Measurements from ENCODE around the gene RIC1. TPM values are rescaled to one million over a fixed set of nuclear protein-coding genes. Genes with fewer than 3 reads are reported as not detected.
"Not testable (repeated sequence)": the region's sequence is repeated elsewhere in the genome, so short reads cannot be mapped to it uniquely, and the experiment has no call there.

The RIC1 gene
- total RNA-seq, 2 donors from 2014 or later = 18.0 to 49.8 TPM

GRCh38 chr9:5715548-5716127 lies 86.7 kb downstream of the RIC1 start:
- no peak for TF ChIP-seq POLR2AphosphoS5 (IDR thresholded peaks at IDR 0.05)
- TF ChIP-seq CTCF (IDR thresholded peaks at IDR 0.05) = no peak
- no peak for TF ChIP-seq POLR2A (IDR thresholded peaks at IDR 0.05)
- 94% methylated on average over 5 of the region's 5 CpGs for WGBS
- Histone ChIP-seq H3K4me1 (replicated peaks) (no peaks in the 10 kb centered on the region), H3K36me3 (no peaks in the 10 kb centered on the region), H3K4me3 (no peak overlapping the region), H3K27ac (no peak overlapping the region), H3K27me3 (replicated peaks; ENCODE audit: insufficient read depth) (no peaks in the 10 kb centered on the region), H3K9me3 (no peaks in the 10 kb centered on the region)
- DNase-seq (ENCODE audit: low spot score) = no peak
- intact Hi-C loops (cut with DNase I) = no loop called here

GRCh38 chr9:5717434-5717833 lies 88.5 kb downstream of the RIC1 start:
- H3K9me3 ChIP-seq; H3K36me3 ChIP-seq; DNase-seq (ENCODE audit: low spot score); intact Hi-C loops (cut with DNase I); H3K27ac ChIP-seq; H3K4me1 ChIP-seq (replicated peaks); H3K4me3 ChIP-seq; H3K27me3 ChIP-seq (replicated peaks; ENCODE audit: insufficient read depth): not testable (repeated sequence)
- 98% methylated on average over 10 of the region's 10 CpGs for WGBS

GRCh38 chr9:5718296-5719032 lies 89.6 kb downstream of the RIC1 start:
- no peak for DNase-seq (ENCODE audit: low spot score)
- Histone ChIP-seq H3K36me3 (no peaks in the 10 kb centered on the region), H3K4me3 (no peak overlapping the region), H3K27me3 (replicated peaks; ENCODE audit: insufficient read depth) (no peaks in the 10 kb centered on the region), H3K27ac (no peak overlapping the region), H3K9me3 (no peaks in the 10 kb centered on the region), H3K4me1 (replicated peaks) (no peaks in the 10 kb centered on the region)
- TF ChIP-seq CTCF (IDR thresholded peaks at IDR 0.05) (no peak), POLR2AphosphoS5 (IDR thresholded peaks at IDR 0.05) (no peak), POLR2A (IDR thresholded peaks at IDR 0.05) (no peak)
- intact Hi-C loops (cut with DNase I) = no loop called here

GRCh38 chr9:5719100-5719926 lies 90.4 kb downstream of the RIC1 start:
- Histone ChIP-seq H3K27me3 (replicated peaks; ENCODE audit: insufficient read depth) (no peaks in the 10 kb centered on the region), H3K9me3 (no peaks in the 10 kb centered on the region), H3K4me3 (no peak overlapping the region), H3K36me3 (no peaks in the 10 kb centered on the region), H3K27ac (no peak overlapping the region), H3K4me1 (replicated peaks) (no peaks in the 10 kb centered on the region)
- intact Hi-C loops (cut with DNase I) = no loop called here
- TF ChIP-seq POLR2AphosphoS5 (IDR thresholded peaks at IDR 0.05) (no peak), POLR2A (IDR thresholded peaks at IDR 0.05) (no peak), CTCF (IDR thresholded peaks at IDR 0.05) (no peak)
- 57% methylated on average over 3 of the region's 3 CpGs for WGBS
- DNase-seq (ENCODE audit: low spot score) = no peak

GRCh38 chr9:5720151-5720550 lies 91.2 kb downstream of the RIC1 start:
- H3K27ac ChIP-seq = no peak overlapping the region
- no peaks in the 10 kb centered on the region for H3K36me3 ChIP-seq
- H3K4me1 ChIP-seq (replicated peaks) = no peaks in the 10 kb centered on the region
- 97% methylated on average over 1 of the region's 1 CpG for WGBS
- intact Hi-C loops (cut with DNase I) = no loop called here
- no peaks in the 10 kb centered on the region for H3K9me3 ChIP-seq
- no peaks in the 10 kb centered on the region for H3K27me3 ChIP-seq (replicated peaks; ENCODE audit: insufficient read depth)
- H3K4me3 ChIP-seq = no peak overlapping the region
- DNase-seq (ENCODE audit: low spot score) = no peak
- TF ChIP-seq POLR2AphosphoS5 (IDR thresholded peaks at IDR 0.05) (no peak), POLR2A (IDR thresholded peaks at IDR 0.05) (no peak), CTCF (IDR thresholded peaks at IDR 0.05) (no peak)

Measured in prostate gland (tissue), 2 donors.